NCI-H2081 (cell line): Measurements from ENCODE around the gene BRPF1.
"Not testable (repeated sequence)": the region's sequence is repeated elsewhere in the genome, so short reads cannot be mapped to it uniquely, and the experiment has no call there.

Source experiments
- DNase-seq, 2 experiments: peaks; one replicate each; lab custom pipeline; 2025; lab: John Stamatoyannopoulos, UW

BRPF1 gene

GRCh38 chr3:9769426-9770275 lies 38.1 kb downstream of the BRPF1 start, which contains the start of gene CAMK1:
Gene CAMK1, minus strand, starts transcription at chr3:9769947. Its CDS starts 2,198 bp downstream, at chr3:9767749.
- peak; percentile 13 to 73 for DNase-seq

DNA sequence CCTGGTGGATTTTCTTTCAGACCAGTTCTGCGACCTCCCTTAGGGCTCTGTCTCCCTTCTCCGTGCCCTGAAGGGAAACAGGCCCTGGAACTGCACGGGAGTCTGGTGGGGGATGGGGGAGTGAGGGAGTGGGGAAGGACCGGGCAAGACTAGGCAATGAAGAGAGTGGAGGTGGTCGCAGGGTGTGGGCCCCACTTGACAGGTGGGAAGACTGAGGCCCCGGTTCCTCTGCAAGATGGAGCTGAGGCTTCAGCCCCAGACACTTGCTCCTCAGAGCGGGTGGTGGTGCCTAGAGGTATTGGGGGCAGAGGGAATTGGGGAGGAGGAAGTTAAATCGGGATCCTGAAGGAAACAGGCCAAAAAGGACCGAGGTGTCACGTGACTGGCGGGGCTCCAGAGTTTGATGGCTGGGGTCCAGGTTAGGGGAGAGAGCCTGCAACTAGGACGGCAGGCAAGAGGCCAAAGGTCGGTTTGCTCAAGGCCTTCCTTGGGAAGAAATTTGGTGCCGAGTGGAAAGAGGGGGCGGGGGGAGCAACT lies 38.8 kb downstream of the BRPF1 start:
- DNase-seq: no peak

GRCh38 chr3:9771007-9771406 lies 39.5 kb downstream of the BRPF1 start:
- DNase-seq: not testable (repeated sequence)

GRCh38 chr3:9776896-9777693 lies 45.6 kb downstream of the BRPF1 start:
- no peak for DNase-seq

- DNase-seq: no peak
These were observed 46.1 kb downstream of the BRPF1 start for GRCh38 chr3:9777694-9778021.

DNA sequence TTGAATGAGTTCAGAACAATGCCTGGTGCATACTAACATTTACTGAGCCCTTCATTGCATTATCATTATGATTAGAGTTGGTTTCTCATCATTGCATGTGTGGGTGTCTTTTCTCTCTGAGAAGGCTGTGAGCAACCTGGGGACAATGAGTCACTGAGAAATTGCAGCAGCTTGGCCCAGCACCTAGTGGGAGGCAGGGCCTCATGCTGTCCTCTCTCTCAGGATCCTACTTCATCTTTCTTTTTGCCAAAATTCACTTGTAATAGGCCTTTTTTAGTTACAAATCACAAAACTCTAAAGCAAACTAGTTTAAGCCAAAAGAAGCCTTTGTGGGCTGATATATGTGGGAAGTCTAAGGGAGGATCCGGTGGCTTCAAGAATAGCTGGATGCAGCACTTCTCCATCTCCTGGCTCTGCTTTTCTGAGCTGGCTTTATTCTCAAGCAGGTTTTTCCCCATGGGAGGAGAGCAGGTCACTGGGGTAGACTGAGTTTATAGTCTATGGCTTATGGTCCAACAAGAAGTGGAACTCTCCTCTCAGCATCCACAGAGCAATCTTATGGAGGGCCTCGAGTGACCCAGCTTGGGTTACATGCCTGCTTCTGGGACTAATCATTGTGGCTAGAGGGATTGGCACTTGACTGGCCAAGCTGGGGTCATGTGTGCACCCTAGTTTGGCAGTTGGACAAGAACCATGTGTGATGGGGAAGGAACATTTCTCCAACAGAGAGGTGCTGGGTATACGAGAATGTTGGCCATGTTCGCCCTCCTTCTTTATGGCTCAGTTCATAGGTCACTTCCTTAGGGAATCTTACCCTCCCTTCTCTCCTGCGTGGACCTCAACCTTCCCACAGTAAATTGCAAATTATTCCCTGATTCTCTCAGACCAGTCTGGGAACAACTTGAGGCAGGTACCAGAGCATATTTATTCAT lies 46.9 kb downstream of the BRPF1 start:
- DNase-seq: no peak

GRCh38 chr3:9779075-9779593 lies 47.6 kb downstream of the BRPF1 start:
- no peak for DNase-seq

DNA sequence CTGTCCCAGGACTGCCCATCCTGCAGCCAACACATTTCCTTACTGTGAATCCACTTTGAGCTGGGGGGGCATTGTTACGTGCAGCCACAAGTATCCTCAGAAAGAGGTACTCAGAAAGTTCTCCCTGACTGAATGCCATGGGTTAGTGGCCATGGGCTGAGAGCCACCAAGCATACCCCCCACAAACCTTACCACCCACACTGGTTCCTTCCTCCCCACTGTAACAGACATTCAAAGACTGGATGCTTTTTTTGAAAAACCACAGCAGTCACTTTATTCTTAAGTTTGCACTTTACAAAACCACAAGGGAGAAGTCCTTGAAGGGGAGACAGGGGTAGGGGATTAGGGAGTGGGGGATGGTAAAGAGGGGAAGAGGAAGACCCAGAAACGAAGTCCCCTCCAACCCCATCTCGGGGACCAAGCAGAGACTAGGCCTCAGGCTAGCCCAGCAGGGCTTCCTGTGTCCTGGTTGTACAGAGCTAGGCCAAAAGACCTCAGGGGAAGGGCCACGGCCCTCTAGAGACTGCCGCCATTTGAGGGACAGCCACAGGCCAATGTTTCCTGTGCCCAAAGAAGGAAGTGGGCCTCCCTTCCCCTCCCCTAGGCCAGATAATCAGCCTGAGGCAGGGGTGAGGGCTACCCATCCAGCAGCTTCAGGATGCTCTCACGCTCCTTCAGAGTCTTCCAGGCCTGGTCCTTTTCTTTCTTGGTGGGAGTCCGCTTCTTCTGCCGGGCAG lies 48.4 kb downstream of the BRPF1 start:
- no peak for DNase-seq

DNA sequence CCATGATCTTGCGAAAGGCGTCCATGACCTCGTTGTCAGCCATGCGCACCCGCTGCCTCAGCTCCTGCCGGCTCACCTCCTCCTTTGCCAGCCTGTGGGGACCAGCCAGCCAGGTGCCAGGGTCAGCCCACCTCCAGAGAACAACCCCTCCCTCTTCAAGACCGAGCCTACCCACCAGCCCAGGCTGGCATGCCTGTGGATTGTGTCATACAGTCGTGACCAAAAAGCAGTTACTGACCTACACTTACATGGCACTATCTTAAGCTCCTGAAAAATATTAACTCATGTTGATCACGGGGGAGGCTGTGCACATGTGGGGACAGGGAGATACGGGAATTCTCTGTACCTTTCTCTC lies 48.9 kb downstream of the BRPF1 start:
- no peak for DNase-seq

DNA sequence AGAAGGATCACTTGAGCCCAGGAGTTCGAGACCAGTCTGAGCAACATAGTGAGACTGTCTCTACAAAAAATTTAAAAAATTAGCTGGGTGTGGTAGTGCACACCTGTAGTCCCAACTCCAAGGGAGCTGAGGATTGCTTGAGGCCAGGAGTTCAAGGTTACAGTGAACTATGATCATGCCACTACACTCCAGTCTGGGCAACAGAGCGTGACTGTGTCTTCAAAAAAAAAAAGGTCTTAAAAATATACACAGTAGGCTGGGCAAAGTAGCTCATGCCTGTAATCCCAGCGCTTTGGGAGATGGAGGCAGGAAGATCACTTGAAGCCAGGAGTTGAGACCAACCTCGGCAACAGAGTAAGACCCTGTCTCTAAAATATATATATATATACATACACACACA lies 49.4 kb downstream of the BRPF1 start:
- no peak for DNase-seq

- no peak for DNase-seq
These were observed 50.0 kb downstream of the BRPF1 start for GRCh38 chr3:9781551-9781950.

DNA sequence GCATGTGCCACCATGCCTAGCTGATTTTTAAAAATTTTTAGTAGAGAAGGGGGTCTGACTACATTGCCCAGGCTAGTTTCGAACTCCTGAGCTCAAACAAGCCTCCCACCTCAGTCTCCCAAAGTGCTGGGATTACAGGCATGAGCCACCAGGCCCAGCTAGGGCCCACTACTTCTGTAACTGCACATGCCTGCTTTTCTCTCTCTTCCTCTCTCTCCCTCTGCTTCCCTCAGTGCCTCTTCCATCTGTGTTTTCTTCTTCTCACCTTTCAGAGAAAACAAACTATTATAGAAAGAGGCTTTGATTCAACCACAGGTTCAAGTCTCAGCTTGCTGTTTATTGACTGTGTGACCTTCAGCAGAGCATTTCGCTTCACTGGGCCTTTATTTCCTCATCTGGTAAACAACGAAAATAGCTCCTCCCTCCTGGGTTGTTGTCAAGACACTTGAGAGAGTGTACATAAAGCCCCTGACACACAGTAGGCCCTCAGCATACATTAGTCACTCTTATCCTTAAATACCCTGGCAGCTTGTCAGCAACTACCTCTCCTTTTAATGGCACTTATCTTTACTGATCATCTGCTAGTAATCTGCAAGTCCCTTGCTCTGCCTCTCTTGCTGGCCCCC lies 50.6 kb downstream of the BRPF1 start:
- DNase-seq: no peak

DNA sequence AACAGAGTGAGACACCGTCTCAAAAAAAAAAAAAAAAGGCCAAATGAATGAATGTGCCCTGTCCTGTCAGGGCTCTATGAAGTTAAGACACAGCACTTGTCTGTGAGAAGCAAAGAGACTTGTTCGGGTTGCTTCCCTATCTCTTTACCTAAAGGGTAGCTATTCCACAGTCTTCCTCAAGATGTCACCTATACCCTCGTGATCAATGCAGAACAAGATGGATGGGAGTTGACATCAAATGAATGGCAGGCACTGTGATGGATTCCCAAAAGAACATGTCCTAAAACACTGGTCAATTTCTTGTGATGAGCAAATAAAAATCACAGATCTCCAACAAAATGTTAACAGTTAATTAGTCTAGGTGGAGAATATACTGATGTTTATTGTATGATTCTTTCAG lies 51.2 kb downstream of the BRPF1 start:
- no peak for DNase-seq

- no peak for DNase-seq
These were observed 52.4 kb downstream of the BRPF1 start for GRCh38 chr3:9783954-9784353.

DNA sequence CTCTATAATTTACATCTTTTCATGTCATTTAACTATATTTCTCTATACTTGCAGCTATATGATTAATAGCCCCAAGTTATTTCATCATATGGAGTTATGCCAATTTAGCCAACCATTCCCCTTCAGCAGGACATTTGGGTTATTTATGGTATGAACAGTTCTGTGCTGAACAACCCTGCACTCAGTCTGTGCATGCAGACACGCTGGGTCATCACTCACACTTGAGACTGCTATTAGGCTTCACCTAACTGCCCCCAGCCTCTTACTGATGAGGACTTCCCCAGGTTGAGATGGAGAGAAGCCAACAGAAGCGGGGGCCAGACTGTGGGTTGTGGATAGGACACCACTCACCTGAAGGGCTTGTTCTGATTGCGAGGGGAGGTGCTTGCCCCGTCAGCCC lies 53.4 kb downstream of the BRPF1 start:
- DNase-seq: no peak

DNA sequence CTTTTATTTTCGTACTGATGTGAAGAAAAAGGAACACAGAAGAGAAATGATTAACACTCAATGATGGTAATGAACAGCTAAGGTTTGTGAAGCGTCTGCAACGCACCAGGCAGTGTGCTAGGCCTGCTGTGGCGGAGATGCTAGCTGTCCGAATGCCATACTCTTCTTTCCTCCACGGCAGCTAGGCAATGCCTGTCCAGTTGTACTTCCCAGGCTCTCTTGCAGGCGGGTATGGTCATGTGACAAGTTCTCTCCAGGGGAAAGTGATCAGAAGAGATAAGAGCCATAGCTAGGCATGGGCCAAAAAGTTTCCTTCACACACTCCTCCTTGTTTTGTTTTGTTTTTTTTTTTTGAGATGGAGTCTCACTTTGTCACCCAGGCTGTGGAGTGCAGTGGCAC lies 54.1 kb downstream of the BRPF1 start:
- DNase-seq: no peak

DNA sequence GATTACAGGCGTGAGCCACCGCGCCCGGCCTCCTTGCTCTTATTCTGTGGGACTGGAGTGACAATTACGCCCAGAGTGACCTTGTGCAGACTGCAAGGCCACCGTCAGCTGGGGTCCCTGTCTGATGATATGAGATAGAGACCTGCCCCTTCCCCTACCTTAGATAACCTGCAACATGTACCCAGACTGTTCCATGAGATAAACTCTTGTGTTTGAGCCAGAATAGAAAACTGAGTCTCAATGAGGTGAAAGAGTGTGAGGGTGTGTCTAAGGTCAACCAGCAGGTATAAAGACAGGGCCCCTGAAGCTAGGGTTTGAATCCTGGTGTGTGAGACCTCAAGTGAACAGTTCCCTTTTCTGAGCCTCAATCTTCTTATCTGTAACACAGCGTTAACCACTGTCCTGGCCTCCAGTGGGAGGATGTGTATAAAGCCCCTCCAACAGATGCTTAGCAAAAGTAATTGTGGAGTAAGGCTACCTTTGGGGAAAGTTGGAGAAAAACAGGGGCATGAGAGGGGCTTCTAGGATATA lies 54.7 kb downstream of the BRPF1 start:
- no peak for DNase-seq

- DNase-seq: no peak
These were observed 55.5 kb downstream of the BRPF1 start for GRCh38 chr3:9786825-9787669.

DNA sequence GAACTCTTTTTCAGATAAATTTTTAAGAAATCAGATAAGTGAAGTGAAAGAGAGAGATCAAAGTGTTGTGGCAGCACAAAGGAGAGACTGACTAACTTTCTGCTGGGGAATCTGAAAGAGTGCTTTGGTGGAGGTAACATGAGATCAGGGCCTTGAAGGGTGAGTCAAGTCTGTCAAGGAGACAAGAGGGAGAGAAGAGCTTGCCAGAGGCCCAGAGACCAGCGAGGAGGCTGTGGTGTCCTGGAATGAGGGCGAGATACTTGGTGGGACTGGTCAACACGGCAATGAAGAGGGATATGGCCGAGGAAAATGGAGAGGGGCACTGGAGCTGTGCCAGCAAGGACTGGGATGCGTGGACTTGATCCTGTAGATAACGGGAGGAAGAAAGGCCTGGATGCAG lies 56.2 kb downstream of the BRPF1 start:
- DNase-seq: no peak
